Choroid plexus epithelial cell (primary cell): ENCODE measurements around the gene HEATR9.
"Not testable (repeated sequence)": the region's sequence is repeated elsewhere in the genome, so short reads cannot be mapped to it uniquely, and the experiment has no call there.

ENCODE experiments used
- DNase-seq: peaks from one replicate; pipeline ENCODE4 v3.0.0-alpha.2; 2010; ENCODE audit warnings: low read depth
- H3K4me3 ChIP-seq: 2 replicates; pipeline ENCODE4 v1.5.1; 2011; ENCODE audit warnings: low read depth, mild to moderate bottlenecking, control low read depth, low read length, moderate library complexity
- TF ChIP-seq, protein P1 (sequence below): conservative IDR thresholded peaks from 2 replicates; pipeline ENCODE4 v1.5.1; 2011; ENCODE audit warnings: low read depth, mild to moderate bottlenecking, control low read depth, inconsistent platforms, low read length, moderate library complexity

The HEATR9 gene

DNA sequence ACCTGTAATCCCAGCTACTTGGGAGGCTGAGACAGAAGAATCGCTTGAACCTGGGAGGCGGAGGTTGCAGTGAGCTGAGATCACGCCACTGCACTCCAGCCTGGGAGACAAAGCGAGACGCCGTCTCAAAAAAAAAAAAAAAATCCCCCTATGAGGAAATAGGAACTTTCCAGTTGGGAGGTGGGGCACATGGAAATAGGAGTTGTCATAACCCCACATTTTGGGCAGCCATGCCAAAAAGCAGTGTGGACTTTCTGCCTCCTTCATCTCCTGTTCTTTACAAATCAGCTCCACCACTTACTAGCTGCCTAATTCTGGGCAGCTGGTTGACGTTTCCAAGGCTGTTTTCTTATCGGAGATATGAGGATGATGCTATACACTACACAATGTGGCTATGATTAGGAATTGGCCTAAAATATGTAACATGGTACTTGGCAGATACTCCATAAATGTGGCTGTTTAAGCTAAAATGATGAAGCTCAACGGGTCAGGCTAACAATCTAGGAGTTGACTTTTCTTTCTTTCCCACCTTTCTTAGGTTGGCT lies 33.0 kb upstream of the HEATR9 start:
- H3K4me3 ChIP-seq = no peak overlapping the region
- TF ChIP-seq, protein P1, sequence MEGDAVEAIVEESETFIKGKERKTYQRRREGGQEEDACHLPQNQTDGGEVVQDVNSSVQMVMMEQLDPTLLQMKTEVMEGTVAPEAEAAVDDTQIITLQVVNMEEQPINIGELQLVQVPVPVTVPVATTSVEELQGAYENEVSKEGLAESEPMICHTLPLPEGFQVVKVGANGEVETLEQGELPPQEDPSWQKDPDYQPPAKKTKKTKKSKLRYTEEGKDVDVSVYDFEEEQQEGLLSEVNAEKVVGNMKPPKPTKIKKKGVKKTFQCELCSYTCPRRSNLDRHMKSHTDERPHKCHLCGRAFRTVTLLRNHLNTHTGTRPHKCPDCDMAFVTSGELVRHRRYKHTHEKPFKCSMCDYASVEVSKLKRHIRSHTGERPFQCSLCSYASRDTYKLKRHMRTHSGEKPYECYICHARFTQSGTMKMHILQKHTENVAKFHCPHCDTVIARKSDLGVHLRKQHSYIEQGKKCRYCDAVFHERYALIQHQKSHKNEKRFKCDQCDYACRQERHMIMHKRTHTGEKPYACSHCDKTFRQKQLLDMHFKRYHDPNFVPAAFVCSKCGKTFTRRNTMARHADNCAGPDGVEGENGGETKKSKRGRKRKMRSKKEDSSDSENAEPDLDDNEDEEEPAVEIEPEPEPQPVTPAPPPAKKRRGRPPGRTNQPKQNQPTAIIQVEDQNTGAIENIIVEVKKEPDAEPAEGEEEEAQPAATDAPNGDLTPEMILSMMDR = no peak
- DNase-seq = no peak

DNA sequence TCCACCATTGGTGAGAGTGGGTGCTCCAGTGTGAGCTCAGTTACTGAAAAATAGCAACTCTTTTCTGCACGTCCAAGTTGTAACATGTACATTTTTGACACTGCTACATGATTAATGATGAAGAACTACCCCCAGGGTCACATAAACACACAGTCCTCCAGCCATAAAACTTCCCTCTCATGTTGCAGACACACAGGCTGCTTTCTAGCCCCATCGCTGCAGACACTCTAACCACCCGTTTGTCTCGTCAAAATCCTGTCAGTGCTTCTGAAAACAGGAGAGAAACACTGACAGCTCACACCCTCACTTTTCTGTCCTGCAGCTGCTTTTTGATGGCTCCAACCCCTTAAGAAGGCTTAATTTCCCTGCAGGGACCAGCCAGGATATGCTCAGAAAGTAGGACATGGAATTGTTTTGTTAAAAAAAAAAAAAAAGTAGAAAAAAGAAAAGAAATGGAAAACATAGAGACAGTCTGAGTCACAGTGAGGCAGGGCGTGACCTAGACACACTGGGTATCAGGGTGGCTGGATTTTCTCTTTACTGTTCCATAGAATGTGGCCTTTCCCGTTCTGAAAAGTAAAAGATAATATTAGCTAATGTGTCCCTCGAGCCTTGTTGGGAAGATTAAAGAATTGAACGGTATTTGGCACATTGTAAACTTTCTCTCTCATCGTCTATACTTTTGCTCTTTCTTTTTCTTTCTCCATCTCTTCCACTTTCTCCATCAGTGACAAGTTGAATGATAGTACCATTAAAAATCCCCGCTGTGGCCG lies 32.2 kb upstream of the HEATR9 start:
- no peak for DNase-seq
- H3K4me3 ChIP-seq = no peak overlapping the region
- TF ChIP-seq, protein P1 = no peak

DNA sequence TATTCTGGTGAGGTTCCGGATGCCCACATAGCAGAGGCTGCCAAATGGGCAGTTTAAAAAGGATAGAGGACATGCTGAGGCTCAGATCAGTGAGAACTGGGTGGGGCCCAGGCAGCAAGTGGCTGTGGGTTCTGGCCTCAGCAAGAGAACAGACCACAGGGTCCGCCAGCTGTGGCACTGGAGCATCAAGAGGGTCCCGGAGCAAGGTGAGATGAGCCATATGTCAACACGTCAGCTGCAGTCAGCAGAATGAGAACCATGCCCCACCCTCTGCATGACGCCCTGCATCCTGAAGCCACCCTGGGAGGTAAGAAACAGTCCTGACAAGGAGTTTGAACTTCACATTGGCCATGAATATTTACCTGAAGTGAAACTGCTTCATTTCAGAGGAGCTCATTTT lies 31.6 kb upstream of the HEATR9 start:
- DNase-seq = no peak
- no peak overlapping the region for H3K4me3 ChIP-seq
- TF ChIP-seq, protein P1 = no peak

DNA sequence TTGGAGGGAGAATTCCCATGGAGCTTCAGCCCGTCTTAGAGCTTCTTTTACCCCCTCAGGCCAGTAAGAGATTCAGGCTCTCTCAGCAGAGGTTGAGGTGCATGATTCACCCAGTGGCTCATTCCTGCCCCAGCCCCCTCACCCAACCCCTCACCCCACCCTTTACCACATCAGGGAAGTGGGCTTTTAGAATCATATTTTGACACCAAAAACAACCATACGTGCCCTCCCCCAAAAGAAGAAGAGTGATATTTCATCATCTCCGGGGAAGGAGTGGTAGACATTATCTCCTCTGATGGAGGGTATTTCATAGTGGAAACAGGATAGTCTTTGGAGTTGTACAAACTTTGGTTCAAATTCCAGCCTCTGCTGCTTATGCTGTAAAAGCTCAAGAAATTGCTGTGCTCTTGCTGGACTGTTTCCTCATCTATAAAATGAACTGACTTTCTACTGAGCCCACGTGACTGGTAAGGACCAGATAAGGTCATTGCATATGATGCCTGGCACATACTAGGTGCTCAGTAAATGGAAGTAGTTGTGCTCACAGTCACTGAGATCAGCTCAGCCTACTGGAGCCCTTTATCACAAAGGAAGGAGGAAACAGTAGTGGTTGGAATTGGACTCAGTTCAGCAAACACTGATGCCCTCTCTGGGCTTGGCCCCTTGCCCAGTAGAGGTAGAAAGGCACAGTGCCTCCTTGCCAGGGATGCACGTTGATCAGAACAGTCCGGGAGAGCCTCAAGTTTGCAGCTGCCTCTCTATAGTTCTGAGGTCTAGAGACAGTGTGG lies 29.8 kb upstream of the HEATR9 start:
- H3K4me3 ChIP-seq = no peak overlapping the region
- no peak for DNase-seq
- TF ChIP-seq, protein P1 = no peak

DNA sequence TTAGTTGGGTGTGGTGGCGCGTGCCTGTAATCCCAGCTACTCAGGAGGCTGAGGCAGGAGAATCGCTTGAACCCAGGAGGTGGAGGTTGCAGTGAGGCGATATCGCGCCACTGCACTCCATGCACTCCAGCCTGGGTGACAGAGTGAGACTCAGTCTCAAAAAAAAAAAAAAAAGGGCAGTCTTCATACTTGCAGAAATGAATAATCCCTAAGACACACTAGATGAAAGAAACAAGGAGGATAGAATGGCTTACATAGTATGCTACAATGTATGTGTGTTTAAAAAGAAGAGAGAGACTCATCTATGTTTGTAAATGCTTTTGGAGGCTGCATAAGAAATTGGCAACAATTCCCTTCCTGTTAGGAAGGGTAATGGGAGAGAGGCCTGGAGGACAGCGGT lies 29.1 kb upstream of the HEATR9 start:
- DNase-seq, H3K4me3 ChIP-seq: not testable (repeated sequence)

DNA sequence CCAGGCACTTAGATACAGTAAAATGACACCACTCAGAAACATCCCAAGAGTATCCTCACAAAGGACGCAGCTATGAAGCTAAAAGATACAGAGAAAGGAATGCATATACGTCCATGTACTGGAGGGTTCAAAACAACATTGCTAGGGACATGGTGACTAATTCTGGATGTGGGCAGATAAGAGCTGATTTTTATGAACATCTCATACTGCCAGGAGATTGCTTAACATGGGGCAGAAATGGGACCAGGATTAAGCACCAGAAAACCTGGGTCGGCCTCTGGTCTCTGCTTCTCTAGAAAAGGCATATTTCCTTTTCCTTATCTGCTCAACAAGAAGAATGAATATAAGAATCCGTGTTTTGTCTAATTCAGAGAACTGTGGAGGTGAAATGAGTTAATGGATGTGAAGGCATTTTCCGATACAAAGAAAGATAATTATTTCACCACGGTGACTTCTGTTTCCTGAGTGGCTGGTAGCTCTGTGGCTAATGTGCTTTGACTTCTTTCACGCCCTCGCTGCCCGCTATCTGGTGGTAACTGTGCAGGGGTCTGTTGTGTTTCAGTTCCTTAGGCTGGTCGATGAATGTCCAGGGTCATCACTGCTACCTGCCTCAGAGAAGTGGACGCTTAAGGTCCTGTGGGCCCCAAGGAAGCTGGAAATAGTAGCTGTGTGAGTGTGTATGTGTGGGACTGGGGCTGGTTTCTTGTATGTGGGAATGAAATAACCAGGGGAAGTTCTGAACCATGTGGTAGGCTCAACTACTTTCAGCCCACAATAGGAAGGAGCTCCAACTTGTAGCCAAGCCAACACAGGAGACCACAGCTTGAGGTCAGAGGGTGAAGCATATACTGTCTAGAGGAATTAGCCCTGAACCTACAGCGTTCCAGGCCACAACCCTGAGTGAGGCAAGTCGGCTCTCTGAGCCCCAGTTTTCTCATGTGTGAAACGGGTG lies 27.2 kb upstream of the HEATR9 start:
- TF ChIP-seq, protein P1 = no peak
- no peak overlapping the region for H3K4me3 ChIP-seq
- peak; percentile 64 for DNase-seq
